ENCODE measurements around the gene ADGRF1. TPM values are rescaled to one million over a fixed set of nuclear protein-coding genes. Genes with fewer than 3 reads are reported as not detected.

ADGRF1 gene
- total RNA-seq, 1 experiment from 2014 or later, result 104 TPM

GRCh38 chr6:47048638-47049037, 6.5 kb upstream of the ADGRF1 start:
- Histone ChIP-seq H3K36me3 (ENCODE audit: low read depth, low read length) (no peaks in the 10 kb centered on the region), H2AFZ (ENCODE audit: low read length) (0 out of 2 replicates have a peak overlapping the region, but pooled peaks have one; percentile 33), H3K9ac (ENCODE audit: low read length) (peak overlapping the region; percentile 20; the same call in 1 of the 2 replicates), H4K20me1 (ENCODE audit: low read length) (no peaks in the 10 kb centered on the region), H3K9me3 (ENCODE audit: low read length) (no peaks in the 10 kb centered on the region), H3K9me2 (replicated peaks; ENCODE audit: low read length) (no peaks in the 10 kb centered on the region), H3K79me2 (ENCODE audit: low read length) (peaks cover 11% of the 10 kb centered on the region; the same call in 1 of the 2 replicates), H3K27ac (ENCODE audit: low read length) (no peak overlapping the region; the same call in 1 of the 2 replicates), H3K4me1 (ENCODE audit: insufficient read depth, low read length) (peaks cover 45% of the 10 kb centered on the region), H3F3A (ENCODE audit: low read length, unreplicated experiment) (no peaks in the 10 kb centered on the region), H3K4me3 (ENCODE audit: low read length) (no peak overlapping the region), H3K27me3 (ENCODE audit: low read length) (no peaks in the 10 kb centered on the region), H3K4me2 (ENCODE audit: low read length) (no peak overlapping the region)
- ATAC-seq (no peak), DNase-seq (no peak)
- BruUV-seq (replicated peaks), result no TSS peak
- POLR2A ChIA-PET (ENCODE audit: unreplicated experiment), result no interaction called here
- intact Hi-C loops (cut with micrococcal nuclease), result loop anchor here (5.0 to 10.0 kb wide), 3 partner anchors 121 to 634 kb away; no protein-coding TSS in a partner anchor
- CTCF ChIA-PET, result interaction anchor here (0.6 kb wide), 1 partner anchor 200 kb away, joined by 3 read pairs; no protein-coding TSS in a partner anchor
- no peak for TF ChIP-seq CTCF (conservative IDR thresholded peaks at IDR 0.05; ENCODE audit: low read depth, low read length)
- no peak for TF ChIP-seq EZH2 (IDR thresholded peaks at IDR 0.05; ENCODE audit: low read length, unreplicated experiment)
- TF ChIP-seq EZH2phosphoT487 (IDR thresholded peaks at IDR 0.05; ENCODE audit: borderline replicate concordance, low read length), result no peak

GRCh38 chr6:47047479-47048407, 5.6 kb upstream of the ADGRF1 start:
- peak overlapping the region; percentile 62 for H3K9ac ChIP-seq (ENCODE audit: low read length)
- intact Hi-C loops (cut with micrococcal nuclease), result loop anchor here (1.0 to 10.0 kb wide), 8 partner anchors 53 to 633 kb away; no protein-coding TSS in a partner anchor
- H3K79me2 ChIP-seq (ENCODE audit: low read length), result peaks cover 14% of the 10 kb centered on the region; the same call in 1 of the 2 replicates
- TF ChIP-seq CTCF (conservative IDR thresholded peaks at IDR 0.05; ENCODE audit: low read depth, low read length) (peak; percentile 94), EZH2 (IDR thresholded peaks at IDR 0.05; ENCODE audit: low read length, unreplicated experiment) (no peak), EZH2phosphoT487 (IDR thresholded peaks at IDR 0.05; ENCODE audit: borderline replicate concordance, low read length) (no peak)
- ChIA-PET CTCF (interaction anchor here (0.5 to 1.0 kb wide), 4 partner anchors 13 to 415 kb away, joined by 3 to 7 read pairs (median 5); no protein-coding TSS in a partner anchor), POLR2A (ENCODE audit: unreplicated experiment) (interaction anchor here (0.6 kb wide), 1 partner anchor 696 kb away, joined by 3 read pairs; no protein-coding TSS in a partner anchor)
- DNase-seq (peak; percentile 97), ATAC-seq (peak; percentile 57)
- H4K20me1 ChIP-seq (ENCODE audit: low read length), result no peaks in the 10 kb centered on the region
- peak overlapping the region; percentile 33 for H2AFZ ChIP-seq (ENCODE audit: low read length)
- H3K36me3 ChIP-seq (ENCODE audit: low read depth, low read length), result no peaks in the 10 kb centered on the region
- no peaks in the 10 kb centered on the region for H3K9me2 ChIP-seq (replicated peaks; ENCODE audit: low read length)
- H3K9me3 ChIP-seq (ENCODE audit: low read length), result no peaks in the 10 kb centered on the region
- H3K4me2 ChIP-seq (ENCODE audit: low read length), result peak overlapping the region; percentile 49
- H3K4me3 ChIP-seq (ENCODE audit: low read length), result no peak overlapping the region
- BruUV-seq (replicated peaks), result no TSS peak
- peaks cover 7% of the 10 kb centered on the region for H3F3A ChIP-seq (ENCODE audit: low read length, unreplicated experiment)
- H3K27ac ChIP-seq (ENCODE audit: low read length), result peak overlapping the region; percentile 95
- H3K27me3 ChIP-seq (ENCODE audit: low read length), result no peaks in the 10 kb centered on the region
- peaks cover 54% of the 10 kb centered on the region for H3K4me1 ChIP-seq (ENCODE audit: insufficient read depth, low read length)

Data from PC-3 (cell line).